HEK293 (cell line): Measurements from ENCODE around the gene IMMT.

Experiments used
- BCL11A ChIP-seq: fragments of 450-650 bp; formaldehyde crosslinking; IDR thresholded peaks from 2 replicates; pipeline ENCODE4 v1.5.1; 2016; ENCODE audit warnings: low read depth, missing biosample characterization, missing genetic modification characterization
- MYNN ChIP-seq: fragments of 450-650 bp; formaldehyde crosslinking; IDR thresholded peaks from 2 replicates; pipeline ENCODE4 v1.5.1; 2016; ENCODE audit warnings: missing biosample characterization, missing genetic modification characterization, borderline replicate concordance
- PBX3 ChIP-seq: sonication (generic); formaldehyde crosslinking; IDR thresholded peaks from 2 replicates; pipeline ENCODE4 v1.8.1; 2022; ENCODE audit warnings: mild to moderate bottlenecking, moderate library complexity, missing genetic modification reagents
- REST ChIP-seq: fragments of 450-650 bp; formaldehyde crosslinking; IDR thresholded peaks from 2 replicates; pipeline ENCODE4 v1.5.1; 2016; ENCODE audit warnings: missing biosample characterization, missing genetic modification characterization
- TCF7L2 ChIP-seq: IDR thresholded peaks from 2 replicates; pipeline ENCODE4 v1.6.1; 2011; ENCODE audit warnings: low read depth, mild to moderate bottlenecking, inconsistent platforms, low read length, moderate library complexity, borderline replicate concordance
- YY1 ChIP-seq: fragments of 450-650 bp; formaldehyde crosslinking; IDR thresholded peaks from 2 replicates; pipeline ENCODE4 v1.5.1; 2018; ENCODE audit warnings: missing biosample characterization, missing genetic modification characterization
- ZBTB44 ChIP-seq: fragments of 450-650 bp; IDR thresholded peaks from 2 replicates; pipeline ENCODE4 v1.5.1; 2018; ENCODE audit warnings: missing biosample characterization, mild to moderate bottlenecking, missing genetic modification characterization
- ZNF138 ChIP-seq: fragments of 450-650 bp; formaldehyde crosslinking; IDR thresholded peaks from 2 replicates; pipeline ENCODE4 v1.5.1; 2016; ENCODE audit warnings: missing biosample characterization, missing genetic modification characterization, borderline replicate concordance
- ZNF302 ChIP-seq: fragments of 450-650 bp; formaldehyde crosslinking; IDR thresholded peaks from 2 replicates; pipeline ENCODE4 v1.5.1; 2016; ENCODE audit warnings: missing biosample characterization, missing genetic modification characterization, low read depth
- ZNF335 ChIP-seq: fragments of 450-650 bp; formaldehyde crosslinking; conservative IDR thresholded peaks from 2 replicates; pipeline ENCODE4 v1.5.1; 2016; ENCODE audit warnings: missing biosample characterization, missing genetic modification characterization
- ZNF416 ChIP-seq: fragments of 450-650 bp; formaldehyde crosslinking; IDR thresholded peaks from 2 replicates; pipeline ENCODE4 v1.5.1; 2016; ENCODE audit warnings: missing biosample characterization, missing genetic modification characterization
- TF ChIP-seq, protein P1 (sequence below): fragments of 450-650 bp; formaldehyde crosslinking; IDR thresholded peaks from 2 replicates; pipeline ENCODE4 v1.5.1; 2016; ENCODE audit warnings: missing biosample characterization, missing genetic modification characterization

DNA sequence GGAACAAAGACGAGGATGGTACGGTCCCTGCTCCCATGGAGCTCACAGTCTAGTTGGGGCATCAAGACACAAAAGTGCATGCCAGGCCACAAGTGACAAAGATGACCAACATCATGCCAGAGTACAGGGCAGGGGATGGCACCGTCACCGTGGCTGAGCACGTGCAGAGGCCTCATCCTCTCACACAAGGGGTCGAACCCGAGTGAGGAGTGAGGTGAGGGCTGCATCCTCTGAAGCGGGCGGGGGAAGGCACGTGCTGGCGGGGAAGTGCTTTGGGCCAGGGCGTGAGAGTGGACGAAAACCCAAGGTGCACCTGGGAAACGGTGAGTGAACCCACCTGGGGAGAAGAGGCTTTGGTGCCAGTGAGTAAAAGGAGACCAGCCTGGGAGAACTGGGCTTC is 45.0 kb upstream of the IMMT start:
- TF ChIP-seq MYNN (tag by site-specific recombination) (no peak), YY1 (no peak), TCF7L2 (no peak), BCL11A (tag by site-specific recombination) (no peak), ZNF416 (tag by site-specific recombination) (no peak), ZNF302 (no peak), REST (tag by site-specific recombination) (no peak), ZNF138 (no peak), ZNF335 (no peak), PBX3 (CRISPR knock-in tag) (no peak), ZBTB44 (tag by site-specific recombination) (no peak)
- TF ChIP-seq, protein P1, sequence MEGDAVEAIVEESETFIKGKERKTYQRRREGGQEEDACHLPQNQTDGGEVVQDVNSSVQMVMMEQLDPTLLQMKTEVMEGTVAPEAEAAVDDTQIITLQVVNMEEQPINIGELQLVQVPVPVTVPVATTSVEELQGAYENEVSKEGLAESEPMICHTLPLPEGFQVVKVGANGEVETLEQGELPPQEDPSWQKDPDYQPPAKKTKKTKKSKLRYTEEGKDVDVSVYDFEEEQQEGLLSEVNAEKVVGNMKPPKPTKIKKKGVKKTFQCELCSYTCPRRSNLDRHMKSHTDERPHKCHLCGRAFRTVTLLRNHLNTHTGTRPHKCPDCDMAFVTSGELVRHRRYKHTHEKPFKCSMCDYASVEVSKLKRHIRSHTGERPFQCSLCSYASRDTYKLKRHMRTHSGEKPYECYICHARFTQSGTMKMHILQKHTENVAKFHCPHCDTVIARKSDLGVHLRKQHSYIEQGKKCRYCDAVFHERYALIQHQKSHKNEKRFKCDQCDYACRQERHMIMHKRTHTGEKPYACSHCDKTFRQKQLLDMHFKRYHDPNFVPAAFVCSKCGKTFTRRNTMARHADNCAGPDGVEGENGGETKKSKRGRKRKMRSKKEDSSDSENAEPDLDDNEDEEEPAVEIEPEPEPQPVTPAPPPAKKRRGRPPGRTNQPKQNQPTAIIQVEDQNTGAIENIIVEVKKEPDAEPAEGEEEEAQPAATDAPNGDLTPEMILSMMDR (tag by site-specific recombination): no peak
